Neural cell (in vitro differentiated cells): Measurements from ENCODE around the gene RIPPLY1. TPM values are rescaled to one million over a fixed set of nuclear protein-coding genes. Genes with fewer than 3 reads are reported as not detected.

Experiments used
- H2AFZ ChIP-seq: fragments of 200-600, 300-800 bp; sonication (generic), shearing (Covaris generic); 2 replicates; pipeline ENCODE4 v1.6.0; 2014; ENCODE audit warnings: low read depth, mild to moderate bottlenecking, antibody characterized with exemption, low read length, moderate library complexity
- H3F3A ChIP-seq: fragments of 200-600 bp; shearing (Covaris generic); 2 replicates; pipeline ENCODE4 v1.6.1; 2016; ENCODE audit warnings: mild to moderate bottlenecking, moderate library complexity, mixed read lengths, antibody characterized with exemption, low read length; ENCODE audit not compliant: insufficient read depth, poor library complexity, severe bottlenecking
- H3K27ac ChIP-seq: fragments of 200-600, 300-800 bp; sonication (generic), shearing (Covaris generic); 2 replicates; pipeline ENCODE4 v1.5.1; 2014; ENCODE audit warnings: mild to moderate bottlenecking, low read length, moderate library complexity
- H3K27me3 ChIP-seq: fragments of 300-800, 200-600 bp; sonication (generic), shearing (Covaris generic); 2 replicates; pipeline ENCODE4 v1.6.0; 2014; ENCODE audit warnings: mild to moderate bottlenecking, low read depth, low read length, moderate library complexity; ENCODE audit not compliant: insufficient read depth
- H3K36me3 ChIP-seq: fragments of 300-800, 200-600 bp; sonication (generic), shearing (Covaris generic); 2 replicates; pipeline ENCODE4 v1.5.1; 2014; ENCODE audit warnings: mild to moderate bottlenecking, antibody characterized with exemption, low read length, moderate library complexity; ENCODE audit not compliant: insufficient read depth
- H3K4me2 ChIP-seq: fragments of 300-800, 200-600 bp; sonication (generic), shearing (Covaris generic); 2 replicates; pipeline ENCODE4 v1.6.0; 2014; ENCODE audit warnings: mild to moderate bottlenecking, low read length
- H3K4me3 ChIP-seq: fragments of 300-800, 200-600 bp; sonication (generic), shearing (Covaris generic); 2 replicates; pipeline ENCODE4 v1.5.1; 2014; ENCODE audit warnings: mild to moderate bottlenecking, low read length, moderate library complexity
- H3K79me2 ChIP-seq: fragments of 200-600 bp; shearing (Covaris generic); replicated peaks from 2 replicates; pipeline ENCODE4 v1.6.0; 2014; ENCODE audit warnings: mild to moderate bottlenecking, low read length, moderate library complexity; ENCODE audit not compliant: insufficient read depth
- H3K9ac ChIP-seq: fragments of 300-800, 200-600 bp; sonication (generic), shearing (Covaris generic); 2 replicates; pipeline ENCODE4 v1.6.1; 2016; ENCODE audit warnings: mild to moderate bottlenecking, low read length, mixed read lengths
- H3K9me2 ChIP-seq: fragments of 200-600 bp; shearing (Covaris generic); 2 replicates; pipeline ENCODE4 v1.6.1; 2016; ENCODE audit warnings: mild to moderate bottlenecking, low read length, mixed read lengths; ENCODE audit not compliant: insufficient read depth
- H3K9me3 ChIP-seq: fragments of 200-600, 300-800 bp; sonication (generic), shearing (Covaris generic); 2 replicates; pipeline ENCODE4 v1.6.1; 2016; ENCODE audit warnings: mild to moderate bottlenecking, mixed run types, low read length, moderate library complexity, mixed read lengths
- H4K20me1 ChIP-seq: fragments of 200-600 bp; shearing (Covaris generic); 2 replicates; pipeline ENCODE4 v1.6.1; 2016; ENCODE audit warnings: mild to moderate bottlenecking, mixed run types; ENCODE audit not compliant: insufficient read depth
- EP300 ChIP-seq: fragments of 450-650 bp; conservative IDR thresholded peaks from 2 replicates; pipeline ENCODE4 v1.6.1; 2014; ENCODE audit warnings: antibody characterized with exemption, mild to moderate bottlenecking, moderate library complexity; ENCODE audit not compliant: poor library complexity, severe bottlenecking
- EZH2 ChIP-seq: fragments of 200-600, 300-800 bp; shearing (Covaris generic), sonication (generic); IDR thresholded peaks from 2 replicates; pipeline ENCODE4 v1.6.1; 2014; ENCODE audit warnings: antibody characterized with exemption, low read length, borderline replicate concordance, mild to moderate bottlenecking; ENCODE audit not compliant: insufficient read depth, poor library complexity, severe bottlenecking
- MXI1 ChIP-seq: fragments of 450-650 bp; conservative IDR thresholded peaks from 2 replicates; pipeline ENCODE4 v1.6.1; 2014; ENCODE audit warnings: antibody characterized with exemption, mild to moderate bottlenecking; ENCODE audit not compliant: poor library complexity, severe bottlenecking
- POLR2AphosphoS5 ChIP-seq: IDR thresholded peaks from 2 replicates; pipeline ENCODE4 v1.6.1; 2012
- RAD21 ChIP-seq: fragments of 450-650 bp; conservative IDR thresholded peaks from 2 replicates; pipeline ENCODE4 v1.6.1; 2014; ENCODE audit warnings: antibody characterized with exemption, mild to moderate bottlenecking, moderate library complexity
- SMC3 ChIP-seq: fragments of 450-650 bp; conservative IDR thresholded peaks from 2 replicates; pipeline ENCODE4 v1.6.1; 2014; ENCODE audit warnings: antibody characterized with exemption, mild to moderate bottlenecking, moderate library complexity; ENCODE audit not compliant: poor library complexity
- TAF1 ChIP-seq: IDR thresholded peaks from 2 replicates; pipeline ENCODE4 v1.6.1; 2012; ENCODE audit warnings: low read depth
- polyA plus RNA-seq: library from polyadenylated mRNA; depleted of rRNA; stranded (reverse); fragments of >200 nt; gene quantifications from 2 replicates; pipeline ENCODE4 v1.2.3, GENCODE V29; 2014
- TF ChIP-seq, protein P1 (sequence below): fragments of 450-650 bp; IDR thresholded peaks from 2 replicates; pipeline ENCODE4 v1.5.1; 2014; ENCODE audit warnings: antibody characterized with exemption, mild to moderate bottlenecking, moderate library complexity; ENCODE audit not compliant: poor library complexity, severe bottlenecking
- TF ChIP-seq, protein P2 (sequence below): IDR thresholded peaks from 2 replicates; pipeline ENCODE4 v1.6.1; 2012; ENCODE audit warnings: borderline replicate concordance

RIPPLY1 gene
- polyA plus RNA-seq, 1 donor from 2014 or later: 0.57 TPM

DNA sequence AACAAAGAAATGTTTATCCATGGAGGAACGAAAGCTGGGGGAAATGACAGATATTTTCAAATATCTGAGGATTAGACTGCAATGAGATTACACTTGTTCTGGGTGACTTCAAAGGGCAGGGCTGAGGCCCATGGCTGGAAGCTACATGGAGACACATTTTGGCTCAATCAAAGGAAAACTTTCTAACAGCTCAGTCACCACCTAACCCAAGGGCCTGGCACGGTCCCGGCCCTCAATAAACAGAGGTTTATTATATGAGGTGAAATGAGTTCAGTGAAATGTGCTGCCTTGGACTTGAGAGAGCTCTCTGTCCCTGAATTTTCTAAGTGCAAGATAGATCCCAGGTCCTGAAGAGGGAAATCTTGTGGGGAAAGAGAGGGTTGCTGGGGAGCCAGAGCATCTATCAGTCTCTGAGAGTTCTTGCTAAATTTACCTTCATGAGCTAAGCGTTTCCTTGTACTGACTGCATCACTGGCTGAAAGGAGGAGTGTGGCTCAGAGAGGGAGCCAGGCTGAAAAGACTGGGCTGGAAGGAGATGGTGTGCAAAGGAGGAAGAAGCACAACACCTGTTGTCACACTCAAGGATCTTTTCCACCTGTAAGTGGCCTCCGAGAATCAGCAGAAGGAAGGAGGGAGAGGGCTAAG, 2.0 kb upstream of the RIPPLY1 start:
- no peaks in the 10 kb centered on the region for H3K9me3 ChIP-seq
- no peak overlapping the region for H3K4me2 ChIP-seq
- no peak overlapping the region for H3K4me3 ChIP-seq
- no peak overlapping the region for H3K27ac ChIP-seq
- no peaks in the 10 kb centered on the region for H3F3A ChIP-seq
- no peaks in the 10 kb centered on the region for H3K27me3 ChIP-seq
- H3K36me3 ChIP-seq: no peaks in the 10 kb centered on the region
- H3K9me2 ChIP-seq: no peaks in the 10 kb centered on the region
- H4K20me1 ChIP-seq: no peaks in the 10 kb centered on the region
- no peaks in the 10 kb centered on the region for H3K79me2 ChIP-seq
- no peak overlapping the region for H2AFZ ChIP-seq
- TF ChIP-seq EZH2 (no peak), POLR2AphosphoS5 (no peak), TAF1 (no peak), EP300 (no peak), SMC3 (no peak), RAD21 (no peak), MXI1 (no peak)
- TF ChIP-seq, protein P1, sequence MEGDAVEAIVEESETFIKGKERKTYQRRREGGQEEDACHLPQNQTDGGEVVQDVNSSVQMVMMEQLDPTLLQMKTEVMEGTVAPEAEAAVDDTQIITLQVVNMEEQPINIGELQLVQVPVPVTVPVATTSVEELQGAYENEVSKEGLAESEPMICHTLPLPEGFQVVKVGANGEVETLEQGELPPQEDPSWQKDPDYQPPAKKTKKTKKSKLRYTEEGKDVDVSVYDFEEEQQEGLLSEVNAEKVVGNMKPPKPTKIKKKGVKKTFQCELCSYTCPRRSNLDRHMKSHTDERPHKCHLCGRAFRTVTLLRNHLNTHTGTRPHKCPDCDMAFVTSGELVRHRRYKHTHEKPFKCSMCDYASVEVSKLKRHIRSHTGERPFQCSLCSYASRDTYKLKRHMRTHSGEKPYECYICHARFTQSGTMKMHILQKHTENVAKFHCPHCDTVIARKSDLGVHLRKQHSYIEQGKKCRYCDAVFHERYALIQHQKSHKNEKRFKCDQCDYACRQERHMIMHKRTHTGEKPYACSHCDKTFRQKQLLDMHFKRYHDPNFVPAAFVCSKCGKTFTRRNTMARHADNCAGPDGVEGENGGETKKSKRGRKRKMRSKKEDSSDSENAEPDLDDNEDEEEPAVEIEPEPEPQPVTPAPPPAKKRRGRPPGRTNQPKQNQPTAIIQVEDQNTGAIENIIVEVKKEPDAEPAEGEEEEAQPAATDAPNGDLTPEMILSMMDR: no peak
- TF ChIP-seq, protein P2, sequence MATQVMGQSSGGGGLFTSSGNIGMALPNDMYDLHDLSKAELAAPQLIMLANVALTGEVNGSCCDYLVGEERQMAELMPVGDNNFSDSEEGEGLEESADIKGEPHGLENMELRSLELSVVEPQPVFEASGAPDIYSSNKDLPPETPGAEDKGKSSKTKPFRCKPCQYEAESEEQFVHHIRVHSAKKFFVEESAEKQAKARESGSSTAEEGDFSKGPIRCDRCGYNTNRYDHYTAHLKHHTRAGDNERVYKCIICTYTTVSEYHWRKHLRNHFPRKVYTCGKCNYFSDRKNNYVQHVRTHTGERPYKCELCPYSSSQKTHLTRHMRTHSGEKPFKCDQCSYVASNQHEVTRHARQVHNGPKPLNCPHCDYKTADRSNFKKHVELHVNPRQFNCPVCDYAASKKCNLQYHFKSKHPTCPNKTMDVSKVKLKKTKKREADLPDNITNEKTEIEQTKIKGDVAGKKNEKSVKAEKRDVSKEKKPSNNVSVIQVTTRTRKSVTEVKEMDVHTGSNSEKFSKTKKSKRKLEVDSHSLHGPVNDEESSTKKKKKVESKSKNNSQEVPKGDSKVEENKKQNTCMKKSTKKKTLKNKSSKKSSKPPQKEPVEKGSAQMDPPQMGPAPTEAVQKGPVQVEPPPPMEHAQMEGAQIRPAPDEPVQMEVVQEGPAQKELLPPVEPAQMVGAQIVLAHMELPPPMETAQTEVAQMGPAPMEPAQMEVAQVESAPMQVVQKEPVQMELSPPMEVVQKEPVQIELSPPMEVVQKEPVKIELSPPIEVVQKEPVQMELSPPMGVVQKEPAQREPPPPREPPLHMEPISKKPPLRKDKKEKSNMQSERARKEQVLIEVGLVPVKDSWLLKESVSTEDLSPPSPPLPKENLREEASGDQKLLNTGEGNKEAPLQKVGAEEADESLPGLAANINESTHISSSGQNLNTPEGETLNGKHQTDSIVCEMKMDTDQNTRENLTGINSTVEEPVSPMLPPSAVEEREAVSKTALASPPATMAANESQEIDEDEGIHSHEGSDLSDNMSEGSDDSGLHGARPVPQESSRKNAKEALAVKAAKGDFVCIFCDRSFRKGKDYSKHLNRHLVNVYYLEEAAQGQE: no peak
- no peak overlapping the region for H3K9ac ChIP-seq

DNA sequence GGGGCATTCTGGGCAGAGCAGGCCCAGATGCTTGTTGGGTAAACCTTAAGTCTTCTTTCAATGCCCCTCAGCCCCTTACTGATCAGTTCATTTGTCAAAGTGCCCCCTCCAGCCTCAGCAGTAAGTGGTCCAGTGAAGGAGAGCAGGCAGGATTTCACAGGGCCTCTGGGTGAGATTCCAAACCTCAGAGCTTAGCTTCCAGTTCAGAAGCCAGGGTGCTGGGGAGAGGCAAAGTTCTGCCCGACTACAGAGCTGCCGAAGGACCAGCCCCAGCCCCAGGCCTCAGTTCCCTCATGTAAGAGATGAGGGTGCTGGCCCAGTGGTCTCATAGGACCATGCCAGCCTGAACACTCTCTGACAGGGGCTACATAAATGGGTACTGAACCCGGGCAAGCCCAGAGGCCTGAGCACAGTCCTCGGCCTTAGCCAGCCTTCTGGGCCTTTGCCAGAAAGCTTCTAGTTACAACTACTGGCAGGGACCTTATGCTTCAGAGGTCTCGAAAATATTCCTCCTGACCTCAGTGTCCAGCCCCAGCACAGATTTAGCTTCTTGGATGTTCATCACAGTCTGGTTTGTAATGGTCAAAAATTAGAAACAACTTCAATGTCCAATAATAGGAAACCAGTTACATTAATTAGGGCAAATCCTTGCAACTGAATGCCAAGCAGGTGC, 851 bp upstream of the RIPPLY1 start:
- TF ChIP-seq MXI1 (no peak), SMC3 (no peak), EP300 (no peak), POLR2AphosphoS5 (no peak), TAF1 (no peak), RAD21 (no peak), EZH2 (no peak)
- TF ChIP-seq, protein P2: no peak
- TF ChIP-seq, protein P1: no peak
- H3K9me2 ChIP-seq: no peaks in the 10 kb centered on the region
- H3K27ac ChIP-seq: no peak overlapping the region
- H3K27me3 ChIP-seq: no peaks in the 10 kb centered on the region
- H3K4me2 ChIP-seq: no peak overlapping the region
- H3K79me2 ChIP-seq: no peaks in the 10 kb centered on the region
- H4K20me1 ChIP-seq: no peaks in the 10 kb centered on the region
- no peak overlapping the region for H2AFZ ChIP-seq
- H3F3A ChIP-seq: no peaks in the 10 kb centered on the region
- no peaks in the 10 kb centered on the region for H3K36me3 ChIP-seq
- no peak overlapping the region for H3K9ac ChIP-seq
- no peaks in the 10 kb centered on the region for H3K9me3 ChIP-seq
- H3K4me3 ChIP-seq: no peak overlapping the region
